ENCODE measurements around the gene OR2Z1.
"Not testable (repeated sequence)": the region's sequence is repeated elsewhere in the genome, so short reads cannot be mapped to it uniquely, and the experiment has no call there.

DNA sequence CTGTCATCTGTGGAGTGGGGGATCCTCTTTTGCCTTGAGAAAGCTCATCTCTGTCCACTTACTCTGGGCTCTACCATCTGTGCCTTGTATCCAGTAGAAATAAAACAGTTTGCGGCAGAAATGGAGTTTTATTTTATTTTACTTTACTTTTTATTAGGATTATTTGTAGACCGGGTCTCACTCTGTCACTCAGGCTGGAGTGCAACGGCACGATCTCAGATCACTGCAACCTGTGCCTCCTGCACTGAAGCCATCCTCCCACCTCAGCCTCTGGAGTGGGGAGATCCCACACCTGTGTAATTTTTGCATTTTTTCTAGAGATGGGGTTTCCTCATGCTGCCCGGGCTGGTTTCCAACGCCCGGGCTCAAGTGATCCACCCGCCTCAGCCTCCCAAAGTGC is 47.8 kb downstream of the OR2Z1 start:
- TF ChIP-seq, protein P1, sequence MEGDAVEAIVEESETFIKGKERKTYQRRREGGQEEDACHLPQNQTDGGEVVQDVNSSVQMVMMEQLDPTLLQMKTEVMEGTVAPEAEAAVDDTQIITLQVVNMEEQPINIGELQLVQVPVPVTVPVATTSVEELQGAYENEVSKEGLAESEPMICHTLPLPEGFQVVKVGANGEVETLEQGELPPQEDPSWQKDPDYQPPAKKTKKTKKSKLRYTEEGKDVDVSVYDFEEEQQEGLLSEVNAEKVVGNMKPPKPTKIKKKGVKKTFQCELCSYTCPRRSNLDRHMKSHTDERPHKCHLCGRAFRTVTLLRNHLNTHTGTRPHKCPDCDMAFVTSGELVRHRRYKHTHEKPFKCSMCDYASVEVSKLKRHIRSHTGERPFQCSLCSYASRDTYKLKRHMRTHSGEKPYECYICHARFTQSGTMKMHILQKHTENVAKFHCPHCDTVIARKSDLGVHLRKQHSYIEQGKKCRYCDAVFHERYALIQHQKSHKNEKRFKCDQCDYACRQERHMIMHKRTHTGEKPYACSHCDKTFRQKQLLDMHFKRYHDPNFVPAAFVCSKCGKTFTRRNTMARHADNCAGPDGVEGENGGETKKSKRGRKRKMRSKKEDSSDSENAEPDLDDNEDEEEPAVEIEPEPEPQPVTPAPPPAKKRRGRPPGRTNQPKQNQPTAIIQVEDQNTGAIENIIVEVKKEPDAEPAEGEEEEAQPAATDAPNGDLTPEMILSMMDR (IDR thresholded peaks at IDR 0.05; ENCODE audit: insufficient read depth, low read length) = not testable (repeated sequence)
- TF ChIP-seq REST (IDR thresholded peaks at IDR 0.05; ENCODE audit: insufficient replicate concordance, low read depth); POLR2AphosphoS5 (IDR thresholded peaks at IDR 0.05; ENCODE audit: low read depth); SPI1 (IDR thresholded peaks at IDR 0.05; ENCODE audit: borderline replicate concordance, low read depth); GABPA (IDR thresholded peaks at IDR 0.05; ENCODE audit: low read depth): not testable (repeated sequence)

Data from HL-60 (cell line).